C4-2B (cell line): ENCODE data around the gene PIK3CD.

Experiments used
- H3K27ac ChIP-seq: fragments of 450-650 bp; 2 replicates; pipeline ENCODE4 v1.5.1; 2017
- ZFX ChIP-seq: fragments of 450-650 bp; IDR thresholded peaks from 2 replicates; pipeline ENCODE4 v1.6.1; 2017
- TF ChIP-seq, protein P1 (sequence below): fragments of 450-650 bp; conservative IDR thresholded peaks from 2 replicates; pipeline ENCODE4 v1.5.1; 2017; ENCODE audit warnings: mild to moderate bottlenecking

Gene PIK3CD

GRCh38 chr1:9633493-9633892 is 18.0 kb upstream of the PIK3CD start:
- no peak overlapping the region for H3K27ac ChIP-seq
- no peak for TF ChIP-seq ZFX
- TF ChIP-seq, protein P1, sequence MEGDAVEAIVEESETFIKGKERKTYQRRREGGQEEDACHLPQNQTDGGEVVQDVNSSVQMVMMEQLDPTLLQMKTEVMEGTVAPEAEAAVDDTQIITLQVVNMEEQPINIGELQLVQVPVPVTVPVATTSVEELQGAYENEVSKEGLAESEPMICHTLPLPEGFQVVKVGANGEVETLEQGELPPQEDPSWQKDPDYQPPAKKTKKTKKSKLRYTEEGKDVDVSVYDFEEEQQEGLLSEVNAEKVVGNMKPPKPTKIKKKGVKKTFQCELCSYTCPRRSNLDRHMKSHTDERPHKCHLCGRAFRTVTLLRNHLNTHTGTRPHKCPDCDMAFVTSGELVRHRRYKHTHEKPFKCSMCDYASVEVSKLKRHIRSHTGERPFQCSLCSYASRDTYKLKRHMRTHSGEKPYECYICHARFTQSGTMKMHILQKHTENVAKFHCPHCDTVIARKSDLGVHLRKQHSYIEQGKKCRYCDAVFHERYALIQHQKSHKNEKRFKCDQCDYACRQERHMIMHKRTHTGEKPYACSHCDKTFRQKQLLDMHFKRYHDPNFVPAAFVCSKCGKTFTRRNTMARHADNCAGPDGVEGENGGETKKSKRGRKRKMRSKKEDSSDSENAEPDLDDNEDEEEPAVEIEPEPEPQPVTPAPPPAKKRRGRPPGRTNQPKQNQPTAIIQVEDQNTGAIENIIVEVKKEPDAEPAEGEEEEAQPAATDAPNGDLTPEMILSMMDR, result no peak

DNA sequence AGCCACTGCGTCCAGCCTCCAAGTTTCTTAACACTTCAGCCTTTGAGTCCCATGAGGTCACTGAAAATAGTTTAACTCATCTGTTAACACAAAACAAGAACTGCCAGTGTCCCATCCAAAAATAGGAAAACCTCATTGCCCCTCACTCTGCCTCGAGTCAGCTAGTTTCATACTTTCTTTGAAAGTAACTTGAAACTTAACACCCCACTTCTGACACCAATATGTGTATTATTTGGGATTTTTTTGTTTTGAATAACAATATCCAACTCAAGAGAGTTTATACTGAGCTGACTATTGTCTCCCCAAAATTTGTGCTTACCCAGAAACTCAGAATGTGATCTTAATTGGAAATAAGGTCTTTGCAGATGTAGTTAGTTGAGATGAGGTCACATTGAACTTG is 16.9 kb upstream of the PIK3CD start:
- TF ChIP-seq, protein P1, result no peak
- TF ChIP-seq ZFX, result no peak
- H3K27ac ChIP-seq, result no peak overlapping the region

DNA sequence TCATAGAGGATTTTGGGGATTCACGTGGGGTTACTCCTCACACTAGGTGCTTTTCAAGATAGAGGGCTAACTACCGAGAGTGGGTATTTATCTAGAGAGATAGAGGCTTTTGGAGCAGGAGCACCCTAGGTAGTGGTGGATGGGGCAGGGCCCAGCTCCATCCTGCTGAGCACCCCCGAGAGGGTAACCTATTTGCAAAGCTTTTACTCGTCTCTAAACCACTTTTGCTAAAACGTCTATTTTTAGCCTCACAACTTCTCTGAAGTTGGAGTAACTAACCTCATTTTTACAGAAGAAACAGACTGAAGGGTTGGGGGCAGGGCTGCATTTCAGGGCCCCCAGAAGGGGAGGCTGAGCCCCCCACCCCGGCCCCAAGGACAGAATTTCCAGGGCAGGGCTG is 12.3 kb upstream of the PIK3CD start:
- H3K27ac ChIP-seq, result no peak overlapping the region
- no peak for TF ChIP-seq ZFX
- TF ChIP-seq, protein P1, result no peak

DNA sequence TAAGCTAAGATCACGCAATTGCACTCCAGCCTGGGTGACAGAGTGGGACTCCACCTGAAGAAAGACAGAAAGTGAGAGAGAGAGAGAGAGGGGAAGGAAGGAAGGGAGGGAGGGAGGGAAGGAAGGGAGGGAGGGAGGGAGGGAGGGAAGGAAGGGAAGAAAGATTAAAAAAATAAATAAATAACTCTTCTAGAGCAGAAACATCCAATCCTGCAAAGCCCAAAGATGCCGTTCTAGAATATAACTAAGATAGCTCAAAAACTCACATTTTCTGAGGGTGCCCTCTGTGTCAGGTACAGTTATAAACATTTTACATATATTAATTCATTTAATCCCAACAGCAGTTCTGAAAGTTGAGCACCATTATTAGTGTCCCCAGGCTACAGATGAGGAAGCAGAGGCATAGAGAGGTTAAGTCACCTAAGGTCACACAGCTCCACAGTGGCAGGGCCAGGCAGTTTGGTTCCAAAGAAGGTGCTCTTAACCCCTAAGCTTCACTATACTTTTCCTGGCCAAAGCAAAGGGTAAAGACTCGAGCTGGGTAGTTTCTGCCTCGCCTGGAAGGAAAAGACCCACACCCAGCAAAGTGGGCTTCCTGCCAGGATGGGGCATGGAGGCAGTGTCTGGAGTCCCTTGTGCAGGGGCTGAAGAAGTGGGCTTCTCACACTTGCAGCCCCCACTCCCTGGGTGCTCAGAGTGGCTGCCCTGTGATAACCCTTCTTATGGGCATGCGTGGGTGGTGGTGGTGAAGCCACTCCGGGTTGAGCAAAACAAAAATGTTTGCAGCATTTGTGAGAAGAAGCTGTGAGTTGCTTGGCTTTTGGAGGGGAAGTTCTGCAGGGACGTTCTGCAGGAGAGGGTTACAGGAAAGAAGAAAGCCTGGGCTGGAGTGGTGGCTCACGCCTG is 7.9 kb upstream of the PIK3CD start:
- TF ChIP-seq ZFX, result no peak
- TF ChIP-seq, protein P1, result no peak
- no peak overlapping the region for H3K27ac ChIP-seq

DNA sequence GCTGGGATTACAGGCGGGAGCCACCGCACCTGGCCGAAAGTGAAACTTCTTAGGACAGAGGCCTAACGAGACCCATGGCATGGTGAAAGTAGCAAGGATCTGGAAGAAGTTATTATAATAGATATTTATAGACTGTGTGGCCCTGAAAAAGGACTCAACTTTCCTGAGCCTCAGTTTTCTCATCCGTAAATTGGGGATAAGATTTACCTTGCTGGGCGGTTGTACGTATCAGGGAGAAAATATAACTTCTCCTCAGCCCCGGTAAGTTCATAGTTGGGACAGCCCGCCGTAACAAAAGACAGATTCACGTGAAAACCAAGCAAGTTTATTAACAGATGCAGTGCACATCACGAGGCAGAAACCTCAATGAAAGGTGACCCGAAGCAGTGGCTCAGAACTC is 5.5 kb upstream of the PIK3CD start:
- no peak overlapping the region for H3K27ac ChIP-seq
- TF ChIP-seq, protein P1, result no peak
- no peak for TF ChIP-seq ZFX

GRCh38 chr1:9648171-9648570 is 3.4 kb upstream of the PIK3CD start:
- TF ChIP-seq, protein P1, result no peak
- no peak for TF ChIP-seq ZFX
- no peak overlapping the region for H3K27ac ChIP-seq

- no peak for TF ChIP-seq ZFX
- TF ChIP-seq, protein P1, result no peak
- no peak overlapping the region for H3K27ac ChIP-seq
These were observed 1.8 kb upstream of the PIK3CD start for GRCh38 chr1:9649769-9650168.
